ENCODE data around the gene FLT3.

FLT3 gene

GRCh38 chr13:28000567-28000966 is 99.8 kb downstream of the FLT3 start:
- no peak for DNase-seq

GRCh38 chr13:27997904-27998522 is 102.4 kb downstream of the FLT3 start:
- peak; percentile 41 for DNase-seq

- DNase-seq: no peak
These were observed 108.5 kb downstream of the FLT3 start for GRCh38 chr13:27991881-27992280.

- no peak for DNase-seq
These were observed 111.9 kb downstream of the FLT3 start, which contains the start of gene URAD for GRCh38 chr13:27988520-27988919. Gene URAD, minus strand, starts transcription at chr13:27988693. Its CDS starts 56 bp downstream, at chr13:27988637.

- DNase-seq: no peak
These were observed 114.8 kb downstream of the FLT3 start for GRCh38 chr13:27985600-27985999.

GRCh38 chr13:27982361-27982760 is 118.0 kb downstream of the FLT3 start:
- DNase-seq: no peak

GRCh38 chr13:27981006-27981708 is 119.2 kb downstream of the FLT3 start:
- no peak for DNase-seq

GRCh38 chr13:27980280-27980998 is 119.9 kb downstream of the FLT3 start:
- DNase-seq: no peak

- no peak for DNase-seq
These were observed 120.6 kb downstream of the FLT3 start for GRCh38 chr13:27979765-27980279.

- no peak for DNase-seq
These were observed 121.3 kb downstream of the FLT3 start for GRCh38 chr13:27979001-27979643.

- DNase-seq: no peak
These were observed 121.9 kb downstream of the FLT3 start for GRCh38 chr13:27978301-27978968.

- DNase-seq: no peak
These were observed 122.7 kb downstream of the FLT3 start for GRCh38 chr13:27977476-27978300.

- DNase-seq: no peak
These were observed 123.8 kb downstream of the FLT3 start for GRCh38 chr13:27976362-27977091.

GRCh38 chr13:27975564-27976361 is 124.6 kb downstream of the FLT3 start:
- no peak for DNase-seq

- DNase-seq: no peak
These were observed 126.3 kb downstream of the FLT3 start for GRCh38 chr13:27973961-27974662.

- no peak for DNase-seq
These were observed 127.1 kb downstream of the FLT3 start for GRCh38 chr13:27973291-27973690.

- DNase-seq: no peak
These were observed 127.9 kb downstream of the FLT3 start for GRCh38 chr13:27972478-27972820.

- no peak for DNase-seq
These were observed 128.4 kb downstream of the FLT3 start for GRCh38 chr13:27971776-27972477.

GRCh38 chr13:27971236-27971645 is 129.1 kb downstream of the FLT3 start:
- no peak for DNase-seq
